Measurements from ENCODE around the gene GNAO1.

The GNAO1 gene

DNA sequence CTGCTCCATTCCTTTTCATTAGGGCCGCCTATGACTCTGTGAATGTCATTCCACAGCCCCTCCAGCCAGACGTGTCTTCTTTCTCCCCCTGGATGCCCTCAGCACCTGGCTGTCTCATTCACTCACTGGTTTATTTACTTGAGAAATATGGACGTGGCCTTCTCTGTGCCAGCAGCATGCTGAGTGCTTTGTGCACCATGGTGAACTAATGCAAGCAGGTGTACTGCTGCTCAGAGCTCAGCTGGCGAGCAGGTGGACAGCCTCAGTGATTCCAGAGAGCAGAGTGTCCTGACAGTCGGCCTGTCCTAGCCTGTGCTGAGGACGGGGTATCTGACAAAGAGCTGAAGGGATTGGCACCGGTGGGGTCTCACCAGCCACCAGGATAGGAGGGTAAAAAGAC is 96.7 kb downstream of the GNAO1 start:
- no peak for DNase-seq (ENCODE audit: low read depth in 2 of 2, low spot score in 1 of 2)

DNA sequence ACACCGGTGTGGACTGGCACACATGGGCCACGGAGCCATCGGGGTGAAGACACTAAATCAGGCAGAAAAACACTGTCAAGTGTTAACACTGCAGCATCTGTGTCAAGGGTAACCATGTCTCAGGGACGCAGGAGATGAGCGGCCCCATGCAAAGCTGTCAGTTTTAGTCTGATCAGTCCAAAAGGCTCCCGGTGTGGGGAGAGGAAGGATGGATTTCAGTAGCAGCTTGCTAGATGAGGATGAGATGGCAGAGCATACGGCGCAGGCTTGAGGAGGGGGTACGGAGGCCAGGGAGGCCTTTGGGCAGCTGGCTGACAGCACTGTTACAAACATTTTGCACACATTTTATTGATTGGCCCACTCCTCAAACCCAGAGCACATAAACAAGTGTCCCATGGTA is 98.1 kb downstream of the GNAO1 start:
- DNase-seq (ENCODE audit: low read depth in 2 of 2, low spot score in 1 of 2), result no peak

DNA sequence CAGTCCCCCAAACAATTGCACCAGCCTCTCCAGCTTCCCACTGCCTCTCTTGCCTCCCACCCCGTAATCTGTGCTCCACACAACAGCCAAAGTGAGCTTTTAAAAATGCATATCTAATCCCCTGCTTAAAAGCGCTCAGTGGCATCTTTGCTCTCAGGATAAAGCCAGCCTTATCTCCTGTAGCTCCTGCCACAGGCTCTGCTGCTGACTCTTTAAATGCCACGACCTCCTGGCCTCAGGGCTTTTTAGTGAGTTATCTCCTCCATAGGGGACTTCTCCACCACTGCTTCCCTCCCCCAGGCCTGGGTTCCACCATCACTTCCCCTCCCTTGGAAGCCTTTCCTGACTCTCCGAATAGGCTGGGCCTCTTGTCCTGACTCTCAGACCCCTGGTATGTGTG is 98.6 kb downstream of the GNAO1 start:
- DNase-seq (ENCODE audit: low read depth in 2 of 2, low spot score in 1 of 2), result no peak

DNA sequence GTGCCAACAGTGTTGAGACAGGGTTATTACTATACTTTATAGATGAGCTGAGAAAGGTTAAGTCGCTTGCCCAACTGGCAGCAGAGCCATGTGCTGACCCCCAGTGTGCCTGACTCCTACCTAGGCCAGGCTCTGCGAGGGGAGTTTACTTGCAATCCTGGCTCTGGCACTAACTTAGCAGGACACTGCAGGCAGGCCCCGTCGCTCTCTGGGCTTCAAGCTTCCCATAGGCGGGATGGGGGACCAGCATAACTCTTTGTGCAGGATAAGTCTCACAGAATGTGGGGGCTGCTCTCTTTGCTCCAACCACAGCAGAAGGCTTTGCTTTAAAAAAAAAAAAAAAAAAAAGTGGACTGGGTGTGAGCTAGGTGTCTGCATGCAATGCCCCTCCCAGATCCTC is 102.7 kb downstream of the GNAO1 start:
- no peak for DNase-seq (ENCODE audit: low read depth in 2 of 2, low spot score in 1 of 2)

DNA sequence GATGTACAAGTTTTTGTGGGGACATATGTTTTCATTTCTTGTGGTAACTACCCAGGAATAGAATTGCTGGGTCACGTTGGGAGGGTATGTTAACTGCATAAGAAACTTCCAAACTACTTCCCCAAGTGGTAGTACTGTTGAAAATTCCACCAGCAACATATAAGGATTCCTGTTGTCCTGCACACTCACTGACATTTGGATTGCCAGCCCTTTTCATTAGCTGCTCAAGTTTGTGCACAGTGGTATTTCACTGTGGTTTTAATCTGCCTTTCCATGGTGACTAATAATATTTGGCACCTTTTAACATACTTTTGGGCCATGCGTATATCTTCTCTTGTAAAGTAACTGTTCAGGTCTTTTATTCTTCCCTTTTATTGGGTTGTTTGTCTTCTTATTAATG is 103.3 kb downstream of the GNAO1 start:
- DNase-seq (ENCODE audit: low read depth in 2 of 2, low spot score in 1 of 2), result no peak

DNA sequence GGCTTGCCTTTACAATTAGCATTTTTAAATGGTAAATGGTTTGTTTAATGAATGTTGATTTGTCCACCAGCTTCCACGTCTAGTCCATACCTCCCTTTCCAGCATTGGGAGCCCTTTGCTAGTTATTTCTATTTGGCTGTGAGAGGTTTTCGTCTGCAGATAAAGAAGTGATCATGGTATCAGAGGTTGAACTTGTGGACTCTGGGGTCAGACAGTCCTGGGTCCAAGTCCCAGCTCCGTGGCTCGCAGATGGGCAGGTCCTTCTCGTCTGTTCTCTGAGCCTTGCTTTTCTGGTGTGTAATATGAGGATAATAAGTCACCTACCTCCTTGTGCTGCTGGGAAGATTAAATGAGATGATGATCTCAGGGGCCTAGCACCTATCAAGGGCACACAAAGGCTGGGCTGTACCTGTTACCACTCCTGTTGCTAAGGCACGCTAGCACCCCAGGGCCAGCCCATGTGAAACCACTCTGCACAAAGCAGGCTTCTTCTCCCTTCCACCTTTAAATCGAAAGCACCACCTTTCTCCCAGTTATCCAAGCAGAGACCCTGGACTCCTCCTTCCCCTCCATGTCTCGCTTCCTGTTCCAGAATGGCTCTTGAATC is 103.9 kb downstream of the GNAO1 start:
- no peak for DNase-seq (ENCODE audit: low read depth in 2 of 2, low spot score in 1 of 2)

DNA sequence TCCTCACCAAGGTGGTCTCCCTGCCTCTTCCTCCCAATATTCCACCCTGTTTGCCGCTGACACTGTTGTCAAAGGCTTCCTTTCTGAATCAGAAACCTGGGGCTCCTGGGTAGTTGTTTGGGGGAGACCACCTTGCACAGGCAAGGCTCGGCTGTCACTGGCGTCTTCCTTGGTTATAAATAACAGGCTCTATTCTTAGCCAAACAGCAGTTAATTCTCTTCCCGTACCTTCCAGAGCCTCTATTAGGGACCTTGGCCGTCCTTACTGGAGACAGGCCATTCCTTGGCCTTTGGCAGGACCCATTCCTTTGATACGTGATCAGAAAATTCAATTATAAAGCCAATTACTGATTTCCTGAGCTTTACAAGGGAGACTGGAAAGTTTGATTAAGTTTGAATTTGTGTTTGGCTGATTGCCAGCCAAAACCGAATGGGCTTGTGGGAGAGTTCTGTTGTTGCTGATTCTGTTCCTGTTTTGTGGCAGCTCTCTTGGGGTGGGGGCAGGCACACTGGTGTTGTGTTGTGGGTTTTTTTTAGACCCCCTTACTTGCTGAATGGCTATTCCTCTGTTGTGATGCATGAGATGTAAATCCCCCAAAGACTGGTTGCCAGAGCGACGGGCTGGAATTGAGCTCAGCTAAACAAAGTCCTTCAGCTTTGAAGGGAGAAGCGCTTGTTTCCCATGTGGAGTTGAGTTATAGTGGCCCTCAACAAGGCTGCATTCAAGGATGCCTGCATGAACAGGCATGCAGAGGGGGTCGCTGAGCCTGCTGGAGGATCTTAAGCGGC is 104.6 kb downstream of the GNAO1 start:
- no peak for DNase-seq (ENCODE audit: low read depth in 2 of 2, low spot score in 1 of 2)

DNA sequence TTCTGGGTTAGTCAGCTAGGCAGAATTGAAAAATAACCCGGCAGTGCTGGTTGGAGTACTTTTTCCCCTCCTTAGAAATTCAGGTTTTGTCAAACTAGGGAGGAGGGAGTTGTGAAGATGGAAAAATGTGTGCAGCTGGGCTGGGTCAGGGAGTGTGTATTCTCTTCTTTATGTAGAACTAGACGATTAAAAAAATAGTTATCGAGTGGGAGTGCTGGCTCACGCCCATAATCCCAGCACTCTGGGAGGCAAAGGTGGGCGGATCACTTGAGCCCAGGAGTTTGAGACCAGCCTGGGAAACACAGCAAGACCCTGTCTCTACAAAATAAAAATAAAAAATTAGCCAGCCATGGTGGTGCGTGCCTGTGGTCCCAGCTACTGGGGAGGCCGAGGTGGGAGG is 106.4 kb downstream of the GNAO1 start:
- DNase-seq (ENCODE audit: low read depth in 2 of 2, low spot score in 1 of 2), result no peak

DNA sequence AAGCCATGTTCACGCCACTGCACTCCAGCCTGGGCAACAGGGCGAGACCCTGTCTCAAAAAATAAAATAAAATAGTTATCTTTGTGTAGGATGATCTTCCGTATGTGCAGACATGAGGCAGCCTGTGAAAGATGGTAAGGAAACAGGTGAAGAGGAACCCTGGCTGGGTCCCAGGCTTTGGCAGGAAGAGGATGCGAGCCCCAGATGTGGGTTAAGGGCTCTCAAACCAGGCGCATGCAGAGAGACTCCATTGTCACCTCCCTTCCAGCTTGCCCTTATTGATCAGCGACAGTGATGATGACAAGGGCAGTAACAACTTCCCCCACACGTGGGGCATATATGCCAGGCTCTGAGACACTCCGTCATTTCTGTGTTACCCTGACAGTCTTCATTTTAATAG is 106.8 kb downstream of the GNAO1 start:
- DNase-seq (ENCODE audit: low read depth in 2 of 2, low spot score in 1 of 2), result no peak

DNA sequence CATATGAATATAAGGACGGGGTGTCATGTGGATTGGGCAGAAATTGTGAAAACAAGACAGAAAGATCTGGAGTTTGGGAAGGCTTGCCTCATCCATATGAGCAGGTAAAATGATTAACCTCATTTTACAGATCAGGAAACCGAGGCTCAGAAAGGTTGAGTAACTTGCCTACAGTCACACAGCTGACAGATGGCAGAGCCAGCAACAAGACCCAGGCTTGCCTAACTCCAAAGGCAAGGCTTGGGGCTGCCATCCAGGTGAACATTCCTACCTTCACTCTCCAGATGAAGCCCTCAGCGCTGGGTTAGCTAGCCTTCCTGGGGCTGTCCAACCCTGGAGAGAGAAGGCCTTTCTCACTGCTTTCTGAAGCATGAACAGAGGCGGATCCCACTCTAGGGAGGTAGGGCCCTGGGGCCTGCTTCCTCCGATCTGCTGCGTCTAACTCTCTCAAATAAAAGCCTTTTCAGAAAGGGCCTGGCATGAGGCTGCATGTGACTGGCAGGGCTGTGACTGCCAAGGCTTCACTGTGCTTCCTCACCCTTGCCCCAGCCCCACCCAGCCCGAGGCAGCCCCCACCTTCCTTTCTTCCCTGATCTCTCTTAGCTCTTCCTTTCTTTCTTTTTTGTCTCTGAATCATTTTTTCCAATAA is 107.8 kb downstream of the GNAO1 start:
- DNase-seq (ENCODE audit: low read depth in 2 of 2, low spot score in 1 of 2), result no peak

DNA sequence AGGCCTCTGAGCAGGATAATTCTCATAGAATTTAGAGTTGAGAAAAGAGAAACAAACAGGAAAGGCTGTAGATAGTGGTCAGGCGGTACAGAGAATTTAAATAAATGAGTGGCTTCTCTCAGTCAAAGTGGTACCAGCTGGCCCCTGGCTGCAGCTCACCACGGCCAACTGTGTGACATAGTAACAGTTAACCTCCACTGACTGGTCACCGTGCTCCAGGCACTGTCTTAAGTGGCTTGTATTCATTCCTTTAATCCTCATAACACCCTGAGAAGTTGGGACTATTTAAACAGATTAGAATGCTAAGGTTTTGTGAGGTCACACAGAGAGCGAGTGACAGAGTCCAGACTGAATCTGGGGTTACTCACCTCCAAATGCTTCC is 108.9 kb downstream of the GNAO1 start:
- DNase-seq (ENCODE audit: low read depth in 2 of 2, low spot score in 1 of 2), result no peak

DNA sequence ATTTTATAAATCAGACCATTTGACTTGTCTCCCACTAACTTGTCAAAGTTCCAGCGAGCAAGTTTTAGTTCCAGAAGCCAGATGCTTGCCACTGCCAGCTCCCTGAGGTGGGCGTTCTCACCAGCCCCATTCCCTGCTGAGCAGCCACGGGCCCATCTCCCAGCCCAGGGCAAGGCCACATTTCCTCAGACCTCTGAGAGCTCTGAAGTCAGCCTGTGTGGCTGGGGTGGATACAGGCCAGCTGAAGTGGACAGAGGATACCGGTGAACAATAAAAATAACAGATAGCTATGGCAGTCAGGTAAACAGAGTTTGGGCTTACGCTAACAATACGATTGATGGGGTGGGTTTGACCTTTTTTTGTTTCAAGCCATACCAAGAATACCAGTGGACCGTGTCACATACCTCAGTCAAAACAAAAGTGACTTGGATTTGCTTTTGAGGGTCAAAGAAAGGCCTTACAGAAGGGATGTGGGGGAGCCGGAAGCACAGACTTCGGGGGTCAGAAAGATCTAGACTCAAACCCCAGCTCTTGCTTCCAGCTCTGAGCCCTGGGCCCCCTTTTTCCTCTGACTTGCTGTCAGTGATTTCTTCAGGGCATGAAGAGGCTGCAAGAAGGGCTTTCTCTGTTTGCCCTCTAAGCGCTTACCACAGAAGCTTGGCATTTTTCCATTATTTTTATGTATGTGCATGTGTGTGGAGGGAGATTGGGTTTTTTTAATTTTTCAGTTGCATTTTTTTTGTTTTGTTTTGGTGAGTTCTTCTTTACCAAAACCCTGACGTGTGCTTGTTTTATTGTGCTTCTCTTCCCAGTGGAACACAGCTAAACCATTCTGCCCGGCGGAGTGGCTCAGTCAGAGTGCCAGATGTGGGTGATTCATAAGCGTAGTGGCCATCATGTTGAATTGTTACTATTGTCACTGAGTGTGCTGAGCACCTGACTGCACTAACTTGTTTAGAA is 109.9 kb downstream of the GNAO1 start:
- DNase-seq (ENCODE audit: low read depth in 2 of 2, low spot score in 1 of 2), result no peak

DNA sequence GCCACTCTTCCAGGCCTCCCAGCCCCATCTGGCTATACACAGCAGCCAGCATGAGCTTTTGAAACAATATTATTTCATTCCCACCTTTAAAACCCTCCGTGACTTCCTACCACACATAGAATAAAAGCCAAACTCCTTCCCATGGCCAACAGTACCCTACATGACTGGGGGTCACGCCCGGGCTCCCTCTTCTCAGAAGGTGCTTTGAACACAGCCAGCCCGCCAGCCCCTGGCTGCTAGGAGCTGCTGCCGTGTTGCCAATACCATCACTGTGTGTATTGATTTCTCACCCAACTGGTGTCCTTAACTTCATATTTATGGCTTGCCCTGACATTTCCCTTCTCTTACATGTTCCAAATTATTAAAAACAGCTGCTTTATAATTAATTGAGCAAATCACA is 111.2 kb downstream of the GNAO1 start:
- DNase-seq (ENCODE audit: low read depth in 2 of 2, low spot score in 1 of 2), result no peak

DNA sequence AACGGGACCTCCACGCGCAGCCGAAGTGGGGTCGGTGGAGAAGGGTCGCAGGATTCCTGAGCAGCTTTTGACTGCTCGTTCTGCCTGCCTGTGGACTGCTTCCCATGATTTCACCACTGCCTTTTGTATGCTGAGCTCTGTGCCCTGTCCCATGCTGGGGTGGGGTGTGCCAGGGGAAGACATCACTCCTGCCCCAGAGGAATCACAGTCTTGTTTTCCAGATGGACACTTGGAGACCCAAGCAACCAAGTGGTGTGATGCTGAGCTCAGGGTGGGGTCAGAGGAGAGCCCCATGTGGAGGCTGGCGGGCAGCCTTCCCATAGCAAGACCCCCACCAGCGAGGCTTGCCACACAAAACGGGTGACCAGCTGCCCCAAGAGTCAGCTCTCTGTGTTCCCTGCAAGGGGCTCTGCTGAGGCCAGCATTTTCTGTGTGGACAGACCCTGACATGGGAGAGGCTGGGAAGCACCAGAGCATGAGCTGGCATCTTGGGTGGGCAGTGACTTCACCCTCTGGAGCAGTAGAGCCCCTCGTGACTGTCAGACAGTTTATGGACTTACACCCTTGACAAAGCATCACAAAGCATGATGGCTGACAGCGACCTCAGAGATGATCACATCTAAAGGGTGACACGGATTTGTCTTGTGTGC is 111.9 kb downstream of the GNAO1 start:
- no peak for DNase-seq (ENCODE audit: low read depth in 2 of 2, low spot score in 1 of 2)

DNA sequence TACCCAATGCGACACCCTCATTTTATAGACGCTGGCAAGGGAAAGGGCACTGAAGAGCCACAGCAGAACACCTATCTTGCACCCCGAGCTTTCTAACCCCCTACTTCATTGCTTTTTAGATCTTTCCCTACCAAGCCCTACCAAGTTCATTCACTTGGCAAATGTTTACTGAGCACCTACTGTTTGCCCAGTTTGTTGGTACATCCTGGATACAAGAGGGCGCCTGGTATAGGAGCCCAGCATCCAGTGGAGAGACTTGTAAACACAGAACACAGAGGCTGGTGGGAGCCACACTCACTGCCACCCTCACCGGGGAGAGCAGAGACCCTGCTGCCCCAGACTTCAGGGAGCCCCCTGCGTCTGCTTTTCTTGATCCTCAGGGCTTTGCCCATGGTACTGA is 112.6 kb downstream of the GNAO1 start:
- no peak for DNase-seq (ENCODE audit: low read depth in 2 of 2, low spot score in 1 of 2)

DNA sequence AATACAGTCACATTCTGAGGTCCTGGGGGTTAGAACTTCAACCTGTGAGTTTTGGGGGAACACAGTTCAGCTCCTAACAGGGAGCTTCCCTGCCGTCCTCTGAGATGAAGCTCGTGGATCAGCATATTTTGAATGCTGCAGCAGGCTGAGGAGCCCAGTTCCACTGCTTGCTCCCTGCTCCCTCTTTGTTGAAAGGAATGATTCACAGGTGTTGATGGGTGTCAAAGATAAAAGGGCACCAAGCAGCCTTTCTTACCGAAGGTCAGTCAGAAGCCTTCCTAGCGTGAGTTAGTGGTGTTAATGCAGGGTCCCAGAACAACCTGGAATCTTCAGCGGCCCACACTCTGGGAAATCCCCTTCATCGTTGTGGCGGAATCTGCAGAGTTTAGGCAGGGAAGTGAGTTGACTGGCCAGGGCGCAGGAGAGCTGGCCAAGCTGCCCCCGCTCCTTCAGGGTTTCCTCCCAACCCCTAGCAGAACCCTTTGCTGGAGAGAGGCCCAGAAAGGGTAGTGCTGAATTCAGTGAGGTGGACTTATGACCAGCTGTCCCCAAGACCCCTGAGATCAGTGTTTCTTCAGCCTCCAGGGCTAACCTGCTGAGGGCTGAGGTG is 114.8 kb downstream of the GNAO1 start:
- DNase-seq (ENCODE audit: low read depth in 2 of 2, low spot score in 1 of 2), result no peak

DNA sequence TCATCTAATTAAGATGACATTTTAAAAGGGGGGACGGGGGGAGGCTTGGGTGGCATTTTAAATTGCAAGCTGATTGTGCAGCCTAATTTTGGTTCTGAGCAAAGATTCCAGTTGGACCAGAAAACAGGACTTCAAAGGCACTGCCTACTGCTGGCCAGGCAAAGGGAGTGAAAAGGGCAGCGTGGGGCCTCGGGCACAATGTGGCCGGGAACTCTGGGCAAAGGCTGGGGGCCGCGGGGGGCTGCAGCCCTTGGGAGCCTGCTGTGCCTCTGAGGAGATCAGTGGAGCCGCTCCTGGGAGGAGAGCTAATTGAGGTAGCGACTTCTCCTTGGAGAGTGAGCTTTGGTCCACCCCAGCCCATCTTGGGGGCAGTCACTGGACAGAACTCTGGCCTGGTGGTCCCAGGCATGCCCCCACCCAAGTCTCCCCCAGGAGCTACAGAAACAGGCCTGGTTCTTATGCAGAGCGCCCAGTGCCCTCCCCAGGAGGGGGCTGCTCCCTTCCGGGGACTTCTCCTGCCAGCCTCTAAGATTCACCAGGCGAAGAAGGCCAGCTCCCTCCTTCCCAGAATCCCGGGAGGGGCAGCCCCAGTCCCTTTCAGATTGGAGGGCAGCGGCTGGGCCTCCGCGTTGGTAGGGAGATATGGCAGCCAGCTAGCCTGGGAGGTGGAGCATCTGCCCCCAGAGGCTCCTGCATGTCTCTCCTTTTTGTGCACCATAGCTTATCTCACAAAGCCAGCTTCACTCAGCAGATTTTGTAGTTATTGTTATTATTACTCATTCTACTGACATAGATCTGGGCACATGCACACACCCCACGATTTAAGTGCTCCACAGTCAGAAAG is 115.6 kb downstream of the GNAO1 start:
- no peak for DNase-seq (ENCODE audit: low read depth in 2 of 2, low spot score in 1 of 2)

DNA sequence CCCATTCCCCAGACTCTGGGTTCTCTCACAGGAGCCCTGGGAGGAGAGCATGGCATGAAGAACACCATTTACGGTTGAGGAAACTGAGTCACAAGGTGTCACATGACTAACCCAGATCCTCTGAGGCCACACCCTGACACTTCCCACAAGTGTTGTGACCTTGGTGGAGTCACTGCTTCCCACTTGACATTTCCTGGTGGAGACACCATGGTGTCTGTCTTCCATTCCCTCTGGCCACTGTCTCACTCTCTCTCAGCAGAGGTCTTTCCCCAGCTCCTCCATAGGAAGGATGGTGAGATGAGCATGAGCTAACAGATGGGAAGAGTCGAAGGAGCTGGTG is 116.2 kb downstream of the GNAO1 start:
- no peak for DNase-seq (ENCODE audit: low read depth in 2 of 2, low spot score in 1 of 2)

DNA sequence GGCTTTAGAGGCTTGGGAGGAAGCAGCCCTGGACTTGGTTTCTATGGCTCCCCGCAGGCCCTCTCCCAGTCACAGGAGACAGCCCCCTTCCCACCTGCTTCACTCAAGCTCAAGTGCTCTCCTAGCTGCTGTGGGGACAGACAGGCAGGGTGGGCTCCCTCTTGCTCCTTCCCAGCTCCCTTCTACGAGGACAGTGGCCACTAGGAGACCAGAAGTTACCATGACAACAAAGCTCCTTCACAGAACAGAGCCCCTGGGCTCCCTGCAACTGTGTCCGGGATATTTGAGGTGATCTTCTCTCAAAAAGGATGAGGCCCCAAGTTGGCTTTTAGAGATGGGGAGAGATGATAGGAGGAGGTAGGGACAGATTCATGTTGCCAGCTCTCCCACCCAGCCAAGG is 117.7 kb downstream of the GNAO1 start:
- no peak for DNase-seq (ENCODE audit: low read depth in 2 of 2, low spot score in 1 of 2)

DNA sequence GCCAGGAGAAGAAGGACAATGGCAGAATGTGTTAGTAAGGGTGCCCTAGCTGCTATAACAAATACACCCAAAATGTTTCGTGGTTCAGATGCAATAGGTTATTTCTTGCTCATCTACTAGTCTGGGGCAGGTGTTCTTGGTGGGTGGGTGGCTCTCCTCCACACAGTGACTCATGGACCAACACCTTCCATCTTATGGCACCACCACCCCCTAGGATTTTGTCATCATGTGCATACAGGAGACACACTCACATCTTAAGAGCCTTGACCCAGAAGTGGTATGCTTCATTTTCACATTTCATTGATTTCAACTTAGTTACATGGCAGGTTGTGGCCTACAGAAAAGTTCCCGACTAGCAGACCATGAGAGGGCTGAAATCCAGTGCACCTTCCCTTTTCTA is 119.4 kb downstream of the GNAO1 start:
- DNase-seq (ENCODE audit: low read depth in 2 of 2, low spot score in 1 of 2), result no peak

Measured in stimulated activated CD8-positive, alpha-beta memory T cell treated with anti-CD3 and anti-CD28 coated beads, Interleukin-4, amount 100 ng/mL, for 1 hour (primary cell).